Colonic mucosa (tissue), 4 donors: ENCODE results near the gene CHODL. TPM values are rescaled to one million over a fixed set of nuclear protein-coding genes. Genes with fewer than 3 reads are reported as not detected.

Experiments used
- DNase-seq: peaks from one replicate; pipeline ENCODE4 v3.0.0-alpha.2; 2020
- H3K27ac ChIP-seq: fragments of 200-600 bp; one replicate; pipeline ENCODE4 v1.8.0; 2021
- H3K27me3 ChIP-seq: fragments of 200-600 bp; one replicate; pipeline ENCODE4 v1.8.0; 2021
- H3K36me3 ChIP-seq: fragments of 200-600 bp; one replicate; pipeline ENCODE4 v1.8.0; 2021
- H3K4me1 ChIP-seq: fragments of 200-600 bp; one replicate; pipeline ENCODE4 v1.8.0; 2021; ENCODE audit warnings: mild to moderate bottlenecking
- H3K4me3 ChIP-seq: fragments of 200-600 bp; one replicate; pipeline ENCODE4 v1.8.0; 2021
- H3K9ac ChIP-seq, 2 donors: one replicate each; pipeline ENCODE4 v1.7.0; 2013; ENCODE audit warnings: control low read depth in 2 of 2, low read depth in 2 of 2, low read length in 2 of 2
- H3K9me3 ChIP-seq: fragments of 200-600 bp; one replicate; pipeline ENCODE4 v1.8.0; 2021
- CTCF ChIP-seq: fragments of 200-600 bp; IDR thresholded peaks from one replicate; pipeline ENCODE4 v1.8.0; 2022; ENCODE audit warnings: antibody characterized with exemption, mild to moderate bottlenecking
- intact Hi-C: fragments of 100-400 bp; cut with DNase I; formaldehyde crosslinking; loops from one replicate; pipeline ENCODE4 v1.14.1; 2022
- total RNA-seq, 2 donors: library from RNA; stranded (reverse); fragmentation: NEBNext Ultra II Directional in 1 of 2; extraction: Animal tissue kit (Norgen Biotek cat#: 25700) in 1 of 2; gene quantifications; one replicate each; pipeline ENCODE4 v1.2.1, GENCODE V29; 2021
- donor health status: healthy.
- donor health status: DM: no; HTN: no; CAD: no.
- donor health status: DM: no; HTN: no; CAD: no.

CHODL gene
- total RNA-seq, 2 donors from 2014 or later = 0.52 to 0.53 TPM

- Histone ChIP-seq H3K36me3 (no peaks in the 10 kb centered on the region), H3K9ac (no peak overlapping the region), H3K4me1 (no peaks in the 10 kb centered on the region), H3K27me3 (no peaks in the 10 kb centered on the region), H3K27ac (no peak overlapping the region), H3K4me3 (no peak overlapping the region), H3K9me3 (no peaks in the 10 kb centered on the region)
- TF ChIP-seq CTCF = no peak
- intact Hi-C loops = no loop called here
- no peak for DNase-seq
Observed at GRCh38 chr21:18267496-18267895, 22.9 kb downstream of the CHODL start.

GRCh38 chr21:18268906-18269305, 24.3 kb downstream of the CHODL start:
- H3K4me1 ChIP-seq = no peaks in the 10 kb centered on the region
- TF ChIP-seq CTCF = no peak
- intact Hi-C loops = no loop called here
- H3K27me3 ChIP-seq = no peaks in the 10 kb centered on the region
- H3K4me3 ChIP-seq = no peak overlapping the region
- no peaks in the 10 kb centered on the region for H3K9me3 ChIP-seq
- no peak overlapping the region for H3K9ac ChIP-seq
- no peak for DNase-seq
- no peaks in the 10 kb centered on the region for H3K36me3 ChIP-seq
- H3K27ac ChIP-seq = no peak overlapping the region

GRCh38 chr21:18269856-18270255, 25.2 kb downstream of the CHODL start:
- no peak for TF ChIP-seq CTCF
- Histone ChIP-seq H3K4me1 (no peaks in the 10 kb centered on the region), H3K36me3 (no peaks in the 10 kb centered on the region), H3K9me3 (no peaks in the 10 kb centered on the region), H3K4me3 (no peak overlapping the region), H3K9ac (no peak overlapping the region), H3K27ac (no peak overlapping the region), H3K27me3 (no peaks in the 10 kb centered on the region)
- intact Hi-C loops = no loop called here
- DNase-seq = no peak

- intact Hi-C loops = no loop called here
- no peaks in the 10 kb centered on the region for H3K36me3 ChIP-seq
- no peaks in the 10 kb centered on the region for H3K27me3 ChIP-seq
- no peak for DNase-seq
- no peak overlapping the region for H3K4me3 ChIP-seq
- TF ChIP-seq CTCF = no peak
- no peak overlapping the region for H3K27ac ChIP-seq
- no peak overlapping the region for H3K9ac ChIP-seq
- H3K4me1 ChIP-seq = no peaks in the 10 kb centered on the region
- no peaks in the 10 kb centered on the region for H3K9me3 ChIP-seq
Observed at GRCh38 chr21:18273400-18273799, 28.8 kb downstream of the CHODL start.

- H3K27me3 ChIP-seq = no peaks in the 10 kb centered on the region
- DNase-seq = no peak
- no peak overlapping the region for H3K4me3 ChIP-seq
- H3K9me3 ChIP-seq = no peaks in the 10 kb centered on the region
- no peak for TF ChIP-seq CTCF
- H3K9ac ChIP-seq = no peak overlapping the region
- no peak overlapping the region for H3K27ac ChIP-seq
- H3K4me1 ChIP-seq = no peaks in the 10 kb centered on the region
- no peaks in the 10 kb centered on the region for H3K36me3 ChIP-seq
- intact Hi-C loops = no loop called here
Observed at GRCh38 chr21:18274370-18274769, 29.7 kb downstream of the CHODL start.

GRCh38 chr21:18275781-18276180, 31.1 kb downstream of the CHODL start:
- Histone ChIP-seq H3K9me3 (no peaks in the 10 kb centered on the region), H3K27ac (no peak overlapping the region), H3K4me3 (no peak overlapping the region), H3K9ac (no peak overlapping the region), H3K36me3 (no peaks in the 10 kb centered on the region), H3K4me1 (no peaks in the 10 kb centered on the region), H3K27me3 (no peaks in the 10 kb centered on the region)
- intact Hi-C loops = no loop called here
- no peak for DNase-seq
- no peak for TF ChIP-seq CTCF
